Parathyroid adenoma (tissue), 2 donors: Measurements from ENCODE around the gene MRGPRG.

ENCODE experiments used
- H2AFZ ChIP-seq: fragments of 300-600 bp; sonication (generic); one replicate; pipeline ENCODE4 v1.7.0; 2017; ENCODE audit warnings: antibody characterized with exemption, mild to moderate bottlenecking
- H3K27ac ChIP-seq: fragments of 300-600 bp; sonication (generic); one replicate; pipeline ENCODE4 v1.7.0; 2017
- H3K27me3 ChIP-seq: fragments of 300-600 bp; sonication (generic); one replicate; pipeline ENCODE4 v1.7.0; 2017; ENCODE audit warnings: low read length; ENCODE audit not compliant: control insufficient read depth, insufficient read depth
- H3K36me3 ChIP-seq: fragments of 300-600 bp; sonication (generic); one replicate; pipeline ENCODE4 v1.7.0; 2017; ENCODE audit warnings: low read length; ENCODE audit not compliant: control insufficient read depth, insufficient read depth
- H3K4me1 ChIP-seq: fragments of 300-600 bp; sonication (generic); one replicate; pipeline ENCODE4 v1.7.0; 2017; ENCODE audit warnings: control low read depth
- H3K4me2 ChIP-seq: fragments of 300-600 bp; sonication (generic); one replicate; pipeline ENCODE4 v1.7.0; 2017; ENCODE audit warnings: low read length
- H3K4me3 ChIP-seq: fragments of 300-600 bp; sonication (generic); one replicate; pipeline ENCODE4 v1.7.0; 2017; ENCODE audit warnings: low read depth, low read length
- H3K79me2 ChIP-seq: fragments of 300-600 bp; sonication (generic); one replicate; pipeline ENCODE4 v1.7.0; 2017; ENCODE audit warnings: control low read depth
- H3K9ac ChIP-seq: fragments of 300-600 bp; sonication (generic); one replicate; pipeline ENCODE4 v1.7.0; 2017; ENCODE audit warnings: mild to moderate bottlenecking
- H3K9me3 ChIP-seq: fragments of 300-600 bp; sonication (generic); one replicate; pipeline ENCODE4 v1.7.0; 2017; ENCODE audit warnings: low read length; ENCODE audit not compliant: control insufficient read depth
- TF ChIP-seq, protein P1 (sequence below): fragments of 300-600 bp; sonication (generic); IDR thresholded peaks from one replicate; pipeline ENCODE4 v1.7.0; 2017; ENCODE audit warnings: antibody characterized with exemption, mild to moderate bottlenecking
- donor health status: primary hyperparathyroidism.

Gene MRGPRG

GRCh38 chr11:3202759-3203158, 15.9 kb downstream of the MRGPRG start:
- no peaks in the 10 kb centered on the region for H3K27me3 ChIP-seq
- TF ChIP-seq, protein P1, sequence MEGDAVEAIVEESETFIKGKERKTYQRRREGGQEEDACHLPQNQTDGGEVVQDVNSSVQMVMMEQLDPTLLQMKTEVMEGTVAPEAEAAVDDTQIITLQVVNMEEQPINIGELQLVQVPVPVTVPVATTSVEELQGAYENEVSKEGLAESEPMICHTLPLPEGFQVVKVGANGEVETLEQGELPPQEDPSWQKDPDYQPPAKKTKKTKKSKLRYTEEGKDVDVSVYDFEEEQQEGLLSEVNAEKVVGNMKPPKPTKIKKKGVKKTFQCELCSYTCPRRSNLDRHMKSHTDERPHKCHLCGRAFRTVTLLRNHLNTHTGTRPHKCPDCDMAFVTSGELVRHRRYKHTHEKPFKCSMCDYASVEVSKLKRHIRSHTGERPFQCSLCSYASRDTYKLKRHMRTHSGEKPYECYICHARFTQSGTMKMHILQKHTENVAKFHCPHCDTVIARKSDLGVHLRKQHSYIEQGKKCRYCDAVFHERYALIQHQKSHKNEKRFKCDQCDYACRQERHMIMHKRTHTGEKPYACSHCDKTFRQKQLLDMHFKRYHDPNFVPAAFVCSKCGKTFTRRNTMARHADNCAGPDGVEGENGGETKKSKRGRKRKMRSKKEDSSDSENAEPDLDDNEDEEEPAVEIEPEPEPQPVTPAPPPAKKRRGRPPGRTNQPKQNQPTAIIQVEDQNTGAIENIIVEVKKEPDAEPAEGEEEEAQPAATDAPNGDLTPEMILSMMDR = no peak
- no peak overlapping the region for H3K9ac ChIP-seq
- no peaks in the 10 kb centered on the region for H3K79me2 ChIP-seq
- no peaks in the 10 kb centered on the region for H3K9me3 ChIP-seq
- no peak overlapping the region for H3K4me3 ChIP-seq
- no peak overlapping the region for H3K27ac ChIP-seq
- H3K4me2 ChIP-seq = no peak overlapping the region
- H2AFZ ChIP-seq = no peak overlapping the region
- H3K4me1 ChIP-seq = no peaks in the 10 kb centered on the region
- no peaks in the 10 kb centered on the region for H3K36me3 ChIP-seq

DNA sequence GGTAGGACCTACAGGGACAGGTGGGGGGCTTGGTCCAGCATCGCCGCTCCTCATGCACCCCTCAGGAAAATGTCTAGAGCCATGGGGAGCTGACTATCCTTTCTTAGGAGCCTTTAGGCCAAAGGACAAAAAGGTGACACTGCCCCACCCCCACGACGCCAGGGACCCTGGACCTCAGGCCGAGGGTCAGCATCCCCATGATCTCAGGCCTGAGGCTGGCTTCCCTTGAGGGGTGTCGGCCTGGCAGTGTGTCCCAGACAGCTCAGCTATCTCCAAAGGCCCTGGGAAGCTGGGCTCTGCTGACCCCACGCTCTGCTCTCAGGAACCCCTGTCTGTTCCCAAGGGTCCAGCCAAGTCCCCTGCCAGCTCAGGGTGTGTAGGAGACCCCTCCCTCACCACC, 16.3 kb downstream of the MRGPRG start:
- no peak overlapping the region for H2AFZ ChIP-seq
- H3K4me3 ChIP-seq = no peak overlapping the region
- H3K9me3 ChIP-seq = no peaks in the 10 kb centered on the region
- H3K4me2 ChIP-seq = no peak overlapping the region
- H3K79me2 ChIP-seq = no peaks in the 10 kb centered on the region
- H3K27ac ChIP-seq = no peak overlapping the region
- H3K27me3 ChIP-seq = no peaks in the 10 kb centered on the region
- H3K4me1 ChIP-seq = no peaks in the 10 kb centered on the region
- no peak overlapping the region for H3K9ac ChIP-seq
- no peaks in the 10 kb centered on the region for H3K36me3 ChIP-seq
- TF ChIP-seq, protein P1 = no peak

- no peak overlapping the region for H2AFZ ChIP-seq
- H3K27ac ChIP-seq = no peak overlapping the region
- no peaks in the 10 kb centered on the region for H3K27me3 ChIP-seq
These were observed 16.9 kb downstream of the MRGPRG start for GRCh38 chr11:3201677-3202181.

GRCh38 chr11:3201112-3201581, 17.5 kb downstream of the MRGPRG start:
- Histone ChIP-seq H3K36me3 (no peaks in the 10 kb centered on the region), H3K4me2 (no peak overlapping the region), H3K79me2 (no peaks in the 10 kb centered on the region), H3K27me3 (no peaks in the 10 kb centered on the region), H3K9me3 (no peaks in the 10 kb centered on the region), H3K4me3 (no peak overlapping the region), H3K9ac (no peak overlapping the region), H2AFZ (no peak overlapping the region), H3K4me1 (no peaks in the 10 kb centered on the region), H3K27ac (no peak overlapping the region)
- TF ChIP-seq, protein P1 = no peak

More at GRCh38 chr11:3201677-3202181, 16.9 kb downstream of the MRGPRG start:
- no peak overlapping the region for H3K9ac ChIP-seq
- no peaks in the 10 kb centered on the region for H3K36me3 ChIP-seq
- H3K79me2 ChIP-seq = no peaks in the 10 kb centered on the region
- H3K9me3 ChIP-seq = no peaks in the 10 kb centered on the region
- H3K4me1 ChIP-seq = no peaks in the 10 kb centered on the region
- H3K4me2 ChIP-seq = no peak overlapping the region
- TF ChIP-seq, protein P1 = no peak
- no peak overlapping the region for H3K4me3 ChIP-seq
